ENCODE measurements around the gene IGSF11.
"Not testable (repeated sequence)": the region's sequence is repeated elsewhere in the genome, so short reads cannot be mapped to it uniquely, and the experiment has no call there.

The IGSF11 gene

DNA sequence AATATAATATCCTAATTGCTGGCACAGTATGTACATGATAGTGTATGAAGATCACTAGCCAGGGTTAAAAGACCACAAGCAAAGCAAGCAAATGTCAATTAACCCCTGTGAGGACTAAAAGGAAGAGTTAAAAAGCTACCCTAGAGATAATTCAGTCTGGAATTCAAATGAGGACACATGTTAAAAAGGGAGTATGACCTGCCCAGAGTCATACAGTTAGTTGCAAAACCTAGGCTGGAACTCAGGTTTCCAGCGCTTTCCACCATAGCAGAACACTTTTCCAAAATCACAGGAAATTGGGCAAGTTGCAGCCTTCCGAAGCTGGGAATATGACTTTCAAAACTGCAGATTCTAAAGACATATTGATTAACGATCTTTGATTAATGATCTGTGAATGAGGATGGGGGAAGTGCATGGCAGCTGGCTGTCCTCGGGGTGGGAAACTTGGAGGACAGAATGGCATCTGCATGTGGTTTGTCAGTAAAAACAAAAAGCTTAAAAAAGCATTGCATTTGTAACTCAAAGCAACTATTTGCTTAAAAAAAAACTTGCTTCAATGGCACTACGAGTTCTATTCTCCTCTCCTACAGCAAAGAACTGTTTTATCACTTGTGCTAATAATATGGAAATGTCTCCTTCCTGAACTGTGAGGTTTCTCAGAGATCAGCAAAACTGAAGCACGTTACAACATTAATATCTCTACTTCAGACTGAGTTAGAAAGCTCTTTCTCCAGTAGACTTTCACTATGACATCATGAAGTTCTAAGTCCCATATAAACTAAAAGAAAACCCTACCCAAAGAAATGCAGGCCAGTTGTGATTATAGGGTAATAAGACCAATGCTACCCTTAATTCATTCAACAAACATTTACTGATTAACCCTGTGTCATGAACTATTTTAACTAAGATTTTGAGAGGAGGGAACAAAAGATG is 46.2 kb downstream of the IGSF11 start:
- DNase-seq: no peak

GRCh38 chr3:118987477-118987876 is 47.2 kb downstream of the IGSF11 start:
- no peak for DNase-seq

DNA sequence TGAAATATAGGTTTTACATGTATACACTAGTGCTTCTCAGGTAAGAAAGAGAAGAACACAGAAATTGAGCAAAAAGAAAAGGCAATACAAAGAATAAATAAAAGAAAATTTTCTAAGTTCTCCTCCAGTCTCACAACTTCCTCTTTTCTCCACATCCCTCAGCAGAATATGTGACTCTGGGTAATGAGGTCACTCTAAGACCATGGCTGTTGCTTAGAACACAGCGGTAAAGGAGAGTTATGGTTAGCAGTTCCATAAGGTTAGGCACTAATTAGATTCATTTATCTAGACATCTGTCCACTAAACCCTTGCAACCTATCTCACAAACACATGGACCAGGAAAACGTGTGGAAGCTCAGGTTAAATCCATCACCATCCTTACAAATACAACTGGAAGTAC is 47.9 kb downstream of the IGSF11 start:
- DNase-seq: no peak

DNA sequence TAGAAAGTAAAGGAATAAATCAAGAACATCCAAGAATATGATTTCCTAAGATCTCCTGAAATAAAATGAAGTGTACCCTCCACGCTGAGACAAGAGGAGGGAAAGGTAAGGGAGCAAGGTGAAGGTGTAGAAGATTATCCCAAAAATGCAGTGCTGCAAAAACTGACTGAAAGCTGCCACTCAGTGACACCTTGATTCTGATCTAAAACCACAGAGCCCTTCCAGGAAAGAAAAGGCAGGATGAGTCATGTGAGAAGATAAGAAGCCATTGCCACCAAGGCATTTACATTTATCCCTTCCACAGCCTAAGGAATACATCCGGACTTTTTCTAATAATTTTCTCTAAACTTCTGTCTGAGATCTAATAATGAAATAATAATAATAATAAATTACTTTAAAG is 49.9 kb downstream of the IGSF11 start:
- DNase-seq: no peak

DNA sequence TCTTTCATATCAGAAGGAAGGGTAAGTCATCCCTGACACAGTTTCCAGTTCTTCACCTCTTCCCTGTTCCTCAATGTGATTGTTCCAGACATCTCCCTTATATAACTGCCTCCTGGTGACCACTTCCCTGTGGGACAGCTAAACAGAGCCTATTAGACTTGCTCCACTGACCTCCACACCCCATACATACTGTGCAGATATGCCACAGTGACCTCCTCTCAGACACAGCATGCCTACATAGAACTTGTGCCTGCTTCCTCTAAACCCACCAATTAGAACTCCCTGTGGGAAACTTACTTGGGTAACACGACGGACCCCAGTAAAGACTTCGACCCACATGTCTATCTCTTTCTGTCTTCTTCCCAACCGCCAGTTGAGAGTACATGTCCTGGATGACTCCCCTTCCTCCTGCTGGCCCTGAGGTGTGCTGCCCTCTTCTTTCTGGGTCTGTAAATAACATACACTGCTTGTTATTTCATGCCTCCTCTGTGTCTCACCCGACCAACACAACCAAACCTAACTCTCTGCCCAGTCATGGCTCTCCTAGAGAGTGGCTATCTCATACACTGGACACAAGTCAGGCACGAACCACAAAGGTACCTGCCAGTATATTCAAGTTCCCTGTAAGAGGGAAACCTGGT is 53.0 kb downstream of the IGSF11 start:
- no peak for DNase-seq

- no peak for DNase-seq
These were observed 53.8 kb downstream of the IGSF11 start for GRCh38 chr3:118980832-118981231.

- DNase-seq: no peak
These were observed 56.3 kb downstream of the IGSF11 start for GRCh38 chr3:118978393-118978758.

DNA sequence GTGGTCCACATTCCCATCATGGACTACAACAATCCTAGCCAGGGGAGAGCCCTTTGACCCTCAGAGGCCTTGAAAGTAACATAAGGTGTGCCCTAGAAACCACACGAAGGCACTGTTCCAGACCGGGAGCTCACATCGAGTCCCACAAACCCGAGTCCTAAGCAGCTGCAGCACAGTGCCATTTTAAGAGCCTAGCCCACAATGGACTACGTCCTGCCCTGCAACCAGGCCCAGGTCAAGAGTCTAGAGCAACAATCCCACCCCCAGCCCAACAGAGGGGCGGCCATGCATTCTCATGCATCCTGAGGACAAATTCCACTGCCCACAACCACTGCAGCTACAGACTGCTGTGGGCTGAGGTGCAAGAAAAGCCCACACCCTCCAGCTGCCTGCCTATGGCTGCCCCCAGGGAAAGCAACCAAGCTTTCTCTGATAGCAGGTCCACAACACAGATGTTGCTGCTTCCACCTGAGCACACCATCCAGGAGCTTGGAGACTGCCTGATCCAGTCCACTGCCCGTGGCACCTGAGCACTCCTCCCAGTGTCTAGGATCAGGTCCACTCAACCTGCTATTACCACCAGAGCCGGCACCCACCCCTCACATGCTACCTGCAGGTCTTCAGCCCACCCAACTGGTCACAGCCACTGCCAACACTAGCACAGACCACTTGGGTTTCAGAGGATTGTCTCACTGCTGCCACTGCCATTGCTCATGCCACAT is 56.8 kb downstream of the IGSF11 start:
- DNase-seq: no peak

GRCh38 chr3:118977118-118977517 is 57.5 kb downstream of the IGSF11 start:
- DNase-seq: no peak

DNA sequence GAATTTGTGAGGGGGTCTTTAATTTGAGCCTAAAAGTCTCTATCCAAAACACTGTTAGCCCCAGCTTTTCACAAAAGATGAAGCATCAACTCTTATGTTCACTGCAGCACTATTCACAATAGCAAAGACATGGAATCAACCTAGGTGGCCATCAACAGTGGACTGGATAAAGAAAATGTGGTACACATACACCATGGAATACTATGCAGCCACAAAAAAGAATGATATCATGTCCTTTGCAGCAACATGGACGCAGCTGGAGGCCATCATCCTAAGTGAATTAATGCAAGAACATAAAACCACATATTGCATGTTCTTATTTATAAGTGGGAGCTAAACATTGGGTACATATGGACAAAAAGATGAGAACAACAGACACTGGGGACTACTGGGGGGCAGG is 59.2 kb downstream of the IGSF11 start:
- DNase-seq: not testable (repeated sequence)

- DNase-seq: no peak
These were observed 60.1 kb downstream of the IGSF11 start for GRCh38 chr3:118974356-118975097.

- no peak for DNase-seq
These were observed 61.6 kb downstream of the IGSF11 start for GRCh38 chr3:118973050-118973449.

DNA sequence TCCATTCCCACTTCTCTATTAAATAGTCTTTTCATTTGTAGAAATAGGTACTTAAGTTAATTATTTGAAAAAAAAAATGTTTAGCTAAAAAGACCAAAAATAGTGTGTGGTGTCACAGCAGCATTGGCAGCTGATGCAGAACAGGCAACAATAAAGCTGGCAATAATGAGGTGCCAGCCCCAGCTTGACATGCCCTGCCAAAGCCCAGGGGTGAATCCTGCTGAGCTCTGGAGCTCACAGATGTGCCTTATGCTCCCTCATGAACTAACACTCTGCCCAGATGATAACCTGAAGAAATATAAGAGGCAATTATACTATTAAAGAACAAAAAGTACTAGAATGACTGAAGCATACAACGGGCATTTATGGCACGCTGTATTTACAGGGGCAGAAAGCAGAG is 63.8 kb downstream of the IGSF11 start:
- no peak for DNase-seq

DNA sequence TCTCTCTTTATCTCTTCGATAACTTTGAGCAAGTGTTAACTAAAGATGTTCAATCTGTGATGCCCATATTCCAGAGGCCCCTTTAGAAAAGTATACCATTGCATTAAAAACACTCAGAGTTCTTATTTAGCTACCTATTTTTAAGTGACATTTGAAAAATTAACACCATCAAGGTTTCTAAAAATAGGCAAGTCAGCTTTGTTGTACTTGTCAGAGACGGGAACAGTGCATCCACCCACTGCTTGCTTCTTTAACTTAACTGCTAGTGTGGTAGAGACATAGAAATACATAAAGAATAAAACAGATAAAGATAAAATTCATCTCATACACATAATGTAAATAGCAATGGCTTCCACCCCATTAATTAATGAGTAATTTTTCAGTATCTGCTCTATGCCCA is 66.0 kb downstream of the IGSF11 start:
- DNase-seq: no peak

- no peak for DNase-seq
These were observed 66.5 kb downstream of the IGSF11 start for GRCh38 chr3:118968111-118968510.

GRCh38 chr3:118966700-118967099 is 67.9 kb downstream of the IGSF11 start:
- no peak for DNase-seq

GRCh38 chr3:118963711-118964110 is 70.9 kb downstream of the IGSF11 start:
- no peak for DNase-seq

DNA sequence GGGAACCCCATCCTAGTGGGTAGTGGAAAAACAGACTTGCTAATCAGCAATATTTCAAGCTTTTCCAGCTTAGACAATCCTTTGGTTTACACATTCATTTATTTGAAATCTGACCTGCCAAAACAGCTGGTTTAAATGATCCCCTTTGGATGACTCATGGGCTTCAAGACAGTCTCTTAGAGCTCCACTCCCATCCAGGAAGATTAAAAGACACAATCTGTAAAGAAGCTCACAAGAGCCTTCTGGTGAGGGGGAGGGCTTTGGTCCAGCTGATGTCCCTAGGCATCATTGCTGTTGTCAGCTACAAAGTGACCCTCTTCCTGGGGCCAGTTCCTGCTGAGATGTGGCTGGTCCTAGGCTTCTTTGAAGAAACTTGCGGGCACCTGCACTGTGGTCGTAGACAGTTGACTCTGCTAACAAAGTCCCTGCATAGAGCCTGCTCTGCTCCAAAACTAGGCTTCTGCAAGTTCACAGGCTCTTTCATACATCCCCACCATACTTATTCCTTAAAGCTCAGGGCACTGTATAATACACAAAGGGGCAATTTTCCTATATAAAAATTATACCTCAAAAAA is 73.7 kb downstream of the IGSF11 start:
- no peak for DNase-seq

GRCh38 chr3:118955914-118956556 is 78.6 kb downstream of the IGSF11 start:
- no peak for DNase-seq

DNA sequence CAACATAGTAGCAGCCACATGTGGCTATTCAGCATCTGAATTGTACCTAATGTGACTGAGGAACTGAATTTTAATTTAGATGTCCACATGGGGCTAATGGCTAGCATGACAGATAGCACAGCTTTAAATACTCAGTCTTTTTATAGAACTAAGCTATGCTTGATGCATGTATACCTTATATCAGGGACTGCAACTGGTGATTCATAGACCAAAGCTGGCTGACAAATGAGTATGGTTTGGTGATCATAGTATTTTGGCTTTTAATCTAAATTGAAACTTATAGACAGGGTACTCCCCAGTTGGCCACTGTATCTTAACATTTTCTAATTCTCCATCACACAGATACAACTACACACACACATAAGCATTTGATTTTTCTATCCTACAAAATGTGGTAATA is 83.6 kb downstream of the IGSF11 start:
- DNase-seq: no peak

GRCh38 chr3:118949113-118949760 is 85.4 kb downstream of the IGSF11 start:
- DNase-seq: no peak

- no peak for DNase-seq
These were observed 86.5 kb downstream of the IGSF11 start for GRCh38 chr3:118948146-118948545.
